Activated CD4-positive, alpha-beta memory T cell treated with anti-CD3 and anti-CD28 coated beads, Interleukin-2, amount 10 ng/mL, durations not matched to agents 7 days and 5 days (primary cell): Measurements from ENCODE around the gene DDOST. TPM values are rescaled to one million over a fixed set of nuclear protein-coding genes. Genes with fewer than 3 reads are reported as not detected.
"Not testable (repeated sequence)": the region's sequence is repeated elsewhere in the genome, so short reads cannot be mapped to it uniquely, and the experiment has no call there.

Experiments used
- CTCF ChIA-PET: fragments of 350-600 bp; sonication (Branson Sonifier 250); formaldehyde crosslinking; loops from one replicate; lab custom pipeline; 2021; ENCODE audit warnings: antibody characterized with exemption, inconsistent platforms; lab: Charles Lee
- POLR2A ChIA-PET: fragments of 350-600 bp; sonication (Branson Sonifier 250); formaldehyde crosslinking; loops from one replicate; lab custom pipeline; 2021; ENCODE audit warnings: antibody characterized with exemption; lab: Charles Lee
- DNase-seq: peaks from one replicate; pipeline ENCODE4 v3.0.0-alpha.2; 2020
- H3K27ac Mint-ChIP-seq: one replicate; pipeline ENCODE4 v1.8.0; 2021; ENCODE audit warnings: mild to moderate bottlenecking, mixed read lengths
- H3K27me3 Mint-ChIP-seq: one replicate; pipeline ENCODE4 v1.8.0; 2021; ENCODE audit warnings: mixed read lengths
- H3K36me3 Mint-ChIP-seq: one replicate; pipeline ENCODE4 v1.8.0; 2021; ENCODE audit warnings: low read depth, mixed read lengths
- H3K4me1 Mint-ChIP-seq: one replicate; pipeline ENCODE4 v1.8.0; 2021; ENCODE audit warnings: mixed read lengths
- H3K4me3 Mint-ChIP-seq: one replicate; pipeline ENCODE4 v1.8.0; 2021; ENCODE audit warnings: mild to moderate bottlenecking, mixed read lengths
- H3K9me3 Mint-ChIP-seq: one replicate; pipeline ENCODE4 v1.8.0; 2021; ENCODE audit warnings: mixed read lengths
- total RNA-seq, 2 experiments: library from RNA; stranded (reverse); gene quantifications; one replicate each; pipeline ENCODE4 v1.2.3, GENCODE V29; 2021

DDOST gene
- total RNA-seq, 2 experiments from 2014 or later: 171 to 182 TPM

DNA sequence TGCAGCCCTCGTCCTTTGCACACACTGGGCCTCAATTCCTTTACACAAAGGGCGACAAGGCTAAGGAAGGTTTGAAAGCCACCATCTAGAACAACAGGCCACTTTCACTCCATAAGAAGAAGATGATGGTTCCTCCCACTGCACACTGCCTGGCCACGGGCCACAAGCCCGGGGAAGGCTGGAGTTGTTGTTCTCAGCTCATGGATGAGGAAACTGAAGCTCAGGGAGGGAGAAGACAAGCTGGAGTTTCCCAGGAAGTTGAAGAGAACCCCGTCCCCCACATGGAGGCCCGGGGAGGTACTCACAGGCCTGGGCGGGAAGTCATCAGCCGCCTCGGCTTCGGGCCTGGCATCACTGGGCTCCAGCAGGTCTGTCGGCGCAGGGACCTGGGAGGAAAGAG, 24.6 kb upstream of the DDOST start:
- no peak for DNase-seq
- Mint-ChIP-seq H3K4me3 (no peak overlapping the region), H3K27ac (no peak overlapping the region), H3K9me3 (no peaks in the 10 kb centered on the region), H3K4me1 (no peaks in the 10 kb centered on the region), H3K36me3 (no peaks in the 10 kb centered on the region), H3K27me3 (peaks cover 32% of the 10 kb centered on the region)
- POLR2A ChIA-PET: no interaction called here
- CTCF ChIA-PET: no interaction called here

DNA sequence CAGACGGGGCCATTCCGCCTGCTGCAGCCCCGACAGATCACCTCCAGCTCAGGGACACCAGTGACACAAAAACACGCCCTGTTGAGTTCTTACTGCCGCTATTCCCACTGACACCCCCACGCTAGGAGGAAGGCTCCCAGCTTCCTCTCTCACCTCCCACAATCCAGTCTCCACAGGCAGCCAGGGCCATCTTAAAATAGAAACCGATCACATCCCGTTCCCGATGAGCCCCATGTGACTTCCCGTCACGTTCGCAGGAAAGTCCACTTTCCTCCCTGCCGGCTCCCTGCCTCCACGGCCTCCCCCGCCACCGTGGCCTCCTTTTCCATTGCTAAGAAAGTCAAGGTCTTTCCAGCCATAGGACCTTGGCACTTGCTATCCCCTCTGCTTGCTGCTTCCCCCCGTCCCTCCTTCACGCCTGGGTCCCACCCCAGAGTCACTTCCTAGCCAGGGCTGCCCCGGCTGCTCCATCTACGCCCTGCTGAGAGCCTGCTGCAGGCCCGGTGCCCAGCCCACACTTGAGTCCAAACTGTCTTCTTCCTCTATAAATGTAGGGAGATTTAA, 24.0 kb upstream of the DDOST start:
- ChIA-PET POLR2A (no interaction called here), CTCF (no interaction called here)
- no peaks in the 10 kb centered on the region for H3K4me1 Mint-ChIP-seq
- H3K27me3 Mint-ChIP-seq: peaks cover 36% of the 10 kb centered on the region
- no peak overlapping the region for H3K4me3 Mint-ChIP-seq
- no peak overlapping the region for H3K27ac Mint-ChIP-seq
- H3K9me3 Mint-ChIP-seq: no peaks in the 10 kb centered on the region
- DNase-seq: no peak
- no peaks in the 10 kb centered on the region for H3K36me3 Mint-ChIP-seq

DNA sequence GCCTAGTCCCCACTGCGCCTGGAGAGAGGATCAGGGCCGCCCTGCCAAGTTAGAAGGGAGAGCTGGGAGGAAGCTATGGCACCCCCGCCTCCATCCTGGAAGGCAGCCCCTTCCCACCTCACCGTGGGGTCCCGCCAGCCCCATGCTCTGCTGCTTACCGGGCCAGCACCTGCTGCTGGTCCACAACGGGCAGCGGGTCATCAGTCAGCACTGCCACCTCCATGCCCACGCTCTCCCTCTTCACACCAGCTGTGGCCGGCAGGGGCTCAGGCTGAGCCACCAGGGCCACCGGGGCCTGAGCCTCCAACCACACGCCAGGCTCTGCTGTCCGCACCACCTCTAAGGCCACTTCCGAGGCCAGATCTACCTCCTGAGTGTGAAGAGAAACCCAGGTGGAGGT, 23.5 kb upstream of the DDOST start:
- DNase-seq: no peak

DNA sequence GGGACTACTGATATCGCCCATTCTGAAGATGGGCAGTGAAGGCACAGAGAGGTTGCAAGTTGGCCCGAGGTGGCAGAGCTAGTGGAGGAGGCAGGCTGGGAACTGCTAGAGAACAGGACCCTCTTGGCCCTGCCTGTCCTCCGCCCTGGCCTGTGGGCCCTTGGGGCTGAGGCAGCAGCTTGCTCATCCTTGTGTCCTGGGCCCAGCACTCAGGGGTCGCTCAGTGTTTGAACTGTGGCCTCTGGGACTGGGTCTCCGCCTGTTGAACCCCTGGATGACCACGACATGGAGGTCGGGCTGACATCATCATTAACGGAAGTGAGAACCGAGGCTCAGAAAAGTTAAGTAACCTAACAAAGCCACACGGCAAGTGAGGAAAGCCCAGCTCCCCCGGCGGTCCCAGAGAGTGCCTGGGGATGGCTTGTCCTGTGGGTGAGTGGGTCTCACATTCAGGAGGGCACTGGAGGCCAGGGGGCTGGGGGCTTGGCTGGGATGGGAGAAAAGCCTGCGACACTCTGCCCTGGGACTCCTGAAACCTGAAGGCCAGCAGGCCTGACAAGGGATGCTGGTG, 23.0 kb upstream of the DDOST start:
- no peak overlapping the region for H3K27ac Mint-ChIP-seq
- CTCF ChIA-PET: no interaction called here
- POLR2A ChIA-PET: no interaction called here

More for the DNA sequence above, 23.5 kb upstream of the DDOST start:
- H3K27me3 Mint-ChIP-seq: peaks cover 40% of the 10 kb centered on the region
- ChIA-PET CTCF (no interaction called here), POLR2A (no interaction called here)
- H3K27ac Mint-ChIP-seq: no peak overlapping the region
- no peaks in the 10 kb centered on the region for H3K9me3 Mint-ChIP-seq
- H3K36me3 Mint-ChIP-seq: no peaks in the 10 kb centered on the region
- H3K4me3 Mint-ChIP-seq: no peak overlapping the region
- H3K4me1 Mint-ChIP-seq: no peaks in the 10 kb centered on the region

DNA sequence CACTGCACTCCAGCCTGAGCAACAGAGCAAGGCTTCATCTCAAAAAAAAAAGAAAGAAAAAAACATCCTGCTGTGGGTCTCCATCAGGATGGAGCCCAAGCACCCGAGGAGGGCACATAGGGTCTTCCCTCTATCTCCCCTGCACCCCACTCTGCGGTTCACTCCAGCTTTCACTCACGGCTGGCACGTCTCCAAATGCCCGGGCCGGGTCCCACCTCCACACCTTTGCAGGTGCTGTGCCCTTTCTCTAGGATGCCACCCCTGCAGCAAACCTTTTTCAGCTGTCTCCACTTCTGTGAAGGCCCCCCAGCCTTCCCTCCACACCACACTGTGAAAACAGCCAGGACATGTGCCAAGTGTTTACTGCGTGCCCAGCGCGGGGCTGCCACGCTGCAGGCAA, 22.4 kb upstream of the DDOST start:
- ChIA-PET POLR2A (no interaction called here), CTCF (no interaction called here)
- Mint-ChIP-seq H3K4me3 (no peak overlapping the region), H3K4me1 (peaks cover 4% of the 10 kb centered on the region), H3K27ac (no peak overlapping the region), H3K27me3 (peaks cover 48% of the 10 kb centered on the region), H3K9me3 (no peaks in the 10 kb centered on the region), H3K36me3 (no peaks in the 10 kb centered on the region)
- DNase-seq: no peak

More for the DNA sequence above, 23.0 kb upstream of the DDOST start:
- DNase-seq: no peak
- no peaks in the 10 kb centered on the region for H3K4me1 Mint-ChIP-seq
- peaks cover 44% of the 10 kb centered on the region for H3K27me3 Mint-ChIP-seq
- H3K36me3 Mint-ChIP-seq: no peaks in the 10 kb centered on the region
- no peak overlapping the region for H3K4me3 Mint-ChIP-seq
- no peaks in the 10 kb centered on the region for H3K9me3 Mint-ChIP-seq

DNA sequence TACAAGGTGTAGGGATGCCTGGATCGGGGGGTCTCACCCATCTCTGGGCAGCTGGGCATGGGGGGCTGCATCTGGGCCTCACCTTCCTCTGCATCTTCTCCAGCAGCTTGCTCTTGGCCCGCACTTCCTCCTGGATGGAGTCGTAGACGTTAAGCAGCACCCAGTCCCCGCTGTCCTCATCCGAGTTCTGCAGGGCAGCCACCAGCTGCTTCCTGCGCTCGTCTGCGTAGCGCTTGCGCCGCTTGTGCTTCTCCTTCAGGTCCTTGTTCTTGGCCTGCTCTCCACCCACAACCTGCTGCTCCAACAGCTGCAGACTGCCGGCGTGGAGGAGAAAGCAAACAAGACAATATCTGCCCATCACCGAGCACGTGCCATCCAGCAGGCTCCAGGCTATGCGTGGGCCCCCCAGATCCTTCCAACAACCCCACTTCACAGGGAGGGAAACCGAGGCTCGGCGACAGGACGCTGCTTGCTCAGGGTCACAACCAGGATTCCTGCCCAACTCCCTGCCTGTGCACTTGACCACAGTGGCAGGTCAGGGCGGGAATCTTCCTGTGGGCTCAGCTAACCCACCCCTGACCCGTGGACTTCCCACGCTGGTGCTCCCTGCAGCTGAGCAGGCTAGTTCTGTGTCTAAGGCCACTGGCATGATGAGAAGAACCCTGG, 21.5 kb upstream of the DDOST start:
- H3K9me3 Mint-ChIP-seq: peaks cover 4% of the 10 kb centered on the region
- no peak overlapping the region for H3K4me3 Mint-ChIP-seq
- H3K4me1 Mint-ChIP-seq: peaks cover 10% of the 10 kb centered on the region
- no peak overlapping the region for H3K27ac Mint-ChIP-seq
- peaks cover 52% of the 10 kb centered on the region for H3K27me3 Mint-ChIP-seq
- no peaks in the 10 kb centered on the region for H3K36me3 Mint-ChIP-seq
- no peak for DNase-seq
- CTCF ChIA-PET: no interaction called here
- POLR2A ChIA-PET: no interaction called here

DNA sequence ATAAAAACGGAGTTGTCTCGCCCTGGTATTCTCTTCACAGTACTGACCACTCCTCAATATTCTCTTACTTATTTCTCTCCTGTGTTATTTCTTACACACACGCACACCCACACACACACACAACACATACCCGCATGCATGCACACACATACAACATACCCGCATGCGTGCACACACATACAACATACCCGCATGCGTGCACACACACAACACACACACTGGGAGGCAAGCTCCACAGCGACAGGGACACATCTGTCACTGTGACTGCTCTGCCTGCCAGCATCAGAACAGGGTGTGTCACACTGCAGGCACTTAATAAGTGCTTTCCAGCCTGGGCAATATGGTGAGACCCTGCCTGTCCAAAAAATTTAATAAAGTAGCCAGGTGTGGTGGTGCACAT, 20.8 kb upstream of the DDOST start:
- peaks cover 5% of the 10 kb centered on the region for H3K9me3 Mint-ChIP-seq
- POLR2A ChIA-PET: no interaction called here

DNA sequence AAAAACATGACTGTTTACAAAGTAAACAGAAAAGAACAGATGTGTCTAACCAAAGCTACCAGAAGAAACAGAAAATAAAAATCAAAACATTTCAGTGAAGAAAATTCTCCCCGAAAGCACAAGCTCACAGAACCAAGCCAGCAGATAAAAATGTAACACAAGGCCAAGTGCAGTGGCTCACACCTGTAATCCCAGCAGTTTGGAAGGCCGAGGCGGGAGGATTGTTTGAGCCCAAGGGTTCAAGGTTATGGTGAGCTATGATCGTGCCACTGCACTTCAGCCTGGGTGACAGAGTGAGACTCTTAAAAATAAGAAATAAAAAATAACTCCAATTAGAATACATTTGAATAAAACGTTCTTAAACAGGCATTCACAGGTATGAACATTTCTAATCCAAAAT, 19.1 kb upstream of the DDOST start:
- peaks cover 66% of the 10 kb centered on the region for H3K27me3 Mint-ChIP-seq
- H3K36me3 Mint-ChIP-seq: no peaks in the 10 kb centered on the region
- H3K9me3 Mint-ChIP-seq: peaks cover 5% of the 10 kb centered on the region
- H3K27ac Mint-ChIP-seq: no peak overlapping the region
- no peak overlapping the region for H3K4me3 Mint-ChIP-seq
- POLR2A ChIA-PET: interaction anchor here (0.6 kb wide), 1 partner anchor 140 kb away, joined by 3 read pairs; no protein-coding TSS in a partner anchor
- no peak for DNase-seq
- H3K4me1 Mint-ChIP-seq: peaks cover 10% of the 10 kb centered on the region
- CTCF ChIA-PET: interaction anchor here (1.0 to 1.1 kb wide), 2 partner anchors 12 to 17 kb away, joined by 3 read pairs; no protein-coding TSS in a partner anchor

More for the DNA sequence above, 20.8 kb upstream of the DDOST start:
- CTCF ChIA-PET: no interaction called here
- Mint-ChIP-seq H3K4me1 (peaks cover 10% of the 10 kb centered on the region), H3K27ac (no peak overlapping the region), H3K36me3 (no peaks in the 10 kb centered on the region), H3K4me3 (no peak overlapping the region), H3K27me3 (peaks cover 59% of the 10 kb centered on the region)
- DNase-seq: no peak

DNA sequence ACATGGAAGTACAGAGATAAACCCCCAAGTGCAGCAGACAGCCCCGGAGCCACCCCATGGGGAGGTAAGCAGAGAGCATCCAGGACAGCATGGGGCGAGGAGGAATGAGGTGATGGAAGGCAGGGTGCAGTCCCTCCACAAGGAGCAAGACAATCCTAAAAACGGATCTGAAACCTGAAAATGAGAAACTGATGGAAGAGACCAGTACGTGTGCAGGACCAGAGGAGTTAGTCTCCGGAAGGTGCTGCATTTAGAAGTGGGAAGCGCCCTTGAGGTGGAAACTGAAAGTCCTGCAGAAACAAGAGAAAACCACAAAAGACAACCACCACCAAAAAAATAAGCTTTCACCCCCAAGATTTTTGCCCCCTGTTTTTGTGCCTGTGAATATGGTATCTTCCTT, 17.4 kb upstream of the DDOST start:
- H3K4me3 Mint-ChIP-seq: no peak overlapping the region
- ChIA-PET POLR2A (interaction anchor here (1.0 to 1.5 kb wide), 2 partner anchors 17 to 18 kb away, joined by 5 read pairs; no protein-coding TSS in a partner anchor), CTCF (interaction anchor here (0.7 to 1.0 kb wide), 3 partner anchors 17 to 495 kb away, joined by 3 read pairs; partner anchors contain the start of gene DDOST)
- H3K27ac Mint-ChIP-seq: no peak overlapping the region
- H3K36me3 Mint-ChIP-seq: no peaks in the 10 kb centered on the region
- peak; percentile 34 for DNase-seq
- H3K9me3 Mint-ChIP-seq: peaks cover 5% of the 10 kb centered on the region
- H3K4me1 Mint-ChIP-seq: peaks cover 10% of the 10 kb centered on the region
- peaks cover 58% of the 10 kb centered on the region for H3K27me3 Mint-ChIP-seq

DNA sequence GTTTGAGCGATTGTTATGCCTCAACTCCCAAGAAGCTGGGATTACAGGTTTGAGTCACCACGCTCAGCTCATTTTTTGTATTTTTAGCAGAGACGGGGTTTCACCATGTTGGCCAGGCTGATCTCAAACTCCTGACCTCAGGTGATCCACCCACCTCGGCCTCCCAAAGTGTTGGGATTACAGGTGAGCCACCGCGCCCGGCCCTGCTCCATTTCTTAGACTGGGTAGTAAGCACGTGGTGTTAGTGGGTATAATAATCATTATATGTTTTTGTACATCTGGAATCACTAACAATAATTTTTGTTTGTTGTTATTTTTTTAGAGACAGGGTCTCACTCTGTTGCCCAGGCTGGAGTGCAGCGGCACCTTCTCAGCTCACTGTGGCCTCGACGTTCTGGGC, 12.5 kb upstream of the DDOST start:
- H3K9me3 Mint-ChIP-seq, H3K36me3 Mint-ChIP-seq, H3K27ac Mint-ChIP-seq, POLR2A ChIA-PET, H3K4me3 Mint-ChIP-seq, H3K4me1 Mint-ChIP-seq, CTCF ChIA-PET, DNase-seq: not testable (repeated sequence)
- H3K27me3 Mint-ChIP-seq: peaks cover 44% of the 10 kb centered on the region

DNA sequence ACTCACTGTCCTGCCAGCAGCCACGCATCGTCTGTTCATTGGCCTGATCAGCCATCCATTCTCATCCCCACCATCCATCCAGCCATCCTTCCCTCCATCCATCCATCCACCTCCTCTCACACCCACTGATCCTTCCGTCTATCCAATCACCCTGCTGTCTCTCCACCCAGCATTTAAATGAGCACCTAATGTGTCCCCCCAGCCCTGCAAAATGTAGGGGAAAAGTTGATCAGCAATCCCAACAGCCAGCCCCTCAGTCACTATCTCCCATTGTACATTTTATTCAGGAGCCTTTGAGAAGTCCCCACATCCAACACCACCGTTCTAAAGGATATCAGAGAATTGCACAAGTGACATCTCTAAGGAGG, 11.1 kb upstream of the DDOST start:
- Mint-ChIP-seq H3K9me3 (no peaks in the 10 kb centered on the region), H3K4me1 (no peaks in the 10 kb centered on the region), H3K4me3 (no peak overlapping the region), H3K27ac (no peak overlapping the region), H3K27me3 (peaks cover 33% of the 10 kb centered on the region), H3K36me3 (no peaks in the 10 kb centered on the region)
- ChIA-PET POLR2A (no interaction called here), CTCF (no interaction called here)
- DNase-seq: no peak

DNA sequence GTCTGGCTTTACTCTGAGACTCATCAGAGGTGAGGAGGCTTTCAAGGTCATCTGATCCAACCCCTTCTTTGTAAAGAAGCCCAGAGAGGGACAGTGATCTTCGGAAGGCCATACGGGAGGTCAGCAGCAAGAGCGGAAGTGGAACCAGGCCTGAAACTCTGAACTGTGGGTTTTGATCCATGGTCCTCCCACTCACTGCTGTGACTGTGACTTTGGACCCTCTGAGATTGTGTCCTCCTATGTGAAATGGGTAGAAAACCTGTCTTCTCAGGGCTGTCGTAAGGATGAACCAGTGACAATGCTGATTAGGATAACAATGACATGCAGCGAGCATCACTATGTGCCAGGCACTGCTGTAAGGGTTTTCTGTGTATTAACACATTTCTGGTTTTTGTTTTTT, 9.8 kb upstream of the DDOST start:
- H3K4me1 Mint-ChIP-seq: peaks cover 6% of the 10 kb centered on the region
- CTCF ChIA-PET: no interaction called here
- no peaks in the 10 kb centered on the region for H3K36me3 Mint-ChIP-seq
- H3K4me3 Mint-ChIP-seq: no peak overlapping the region
- H3K9me3 Mint-ChIP-seq: peaks cover 3% of the 10 kb centered on the region
- peaks cover 22% of the 10 kb centered on the region for H3K27me3 Mint-ChIP-seq
- DNase-seq: no peak
- H3K27ac Mint-ChIP-seq: no peak overlapping the region
- POLR2A ChIA-PET: no interaction called here

DNA sequence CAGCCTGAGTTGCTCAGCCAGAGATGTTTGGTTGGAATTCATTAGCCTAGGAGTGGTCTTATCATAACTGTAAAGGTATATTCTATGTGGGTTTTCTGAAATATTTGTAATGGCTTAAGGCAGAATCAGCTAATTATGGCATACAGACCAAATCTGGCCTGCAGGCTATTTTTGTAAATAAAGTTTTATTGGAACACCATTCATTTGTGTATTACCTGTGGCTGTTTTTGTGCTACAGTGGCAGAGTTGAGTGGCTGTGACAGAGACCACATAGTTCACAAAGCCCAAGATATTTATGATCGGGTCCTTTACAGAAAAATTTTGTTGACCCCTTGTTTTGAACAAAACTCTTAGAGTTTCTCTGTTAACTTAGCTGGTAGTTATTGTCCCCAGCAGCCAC, 7.4 kb upstream of the DDOST start:
- Mint-ChIP-seq H3K27ac (no peak overlapping the region), H3K9me3 (peaks cover 3% of the 10 kb centered on the region), H3K4me3 (no peak overlapping the region), H3K36me3 (no peaks in the 10 kb centered on the region), H3K4me1 (peaks cover 10% of the 10 kb centered on the region), H3K27me3 (peaks cover 15% of the 10 kb centered on the region)
- POLR2A ChIA-PET: no interaction called here
- CTCF ChIA-PET: interaction anchor here (1.4 kb wide), 1 partner anchor 34 kb away, joined by 3 read pairs; no protein-coding TSS in a partner anchor
- DNase-seq: no peak
